ENCODE measurements around the gene ATF6B.

Gene ATF6B

GRCh38 chr6:32149092-32149755 is 21.2 kb upstream of the ATF6B start:
- Histone ChIP-seq H3K9ac (ENCODE audit: low read length) (no peak overlapping the region), H3K4me1 (ENCODE audit: low read length) (no peaks in the 10 kb centered on the region), H3K36me3 (replicated peaks; ENCODE audit: insufficient read depth, low read length) (no peaks in the 10 kb centered on the region), H3K4me3 (ENCODE audit: low read length) (no peak overlapping the region), H3K27me3 (replicated peaks; ENCODE audit: insufficient read depth, low read length) (peaks cover 92% of the 10 kb centered on the region), H3K4me2 (ENCODE audit: low read depth, low read length) (no peak overlapping the region), H3F3A (ENCODE audit: insufficient read depth, low read length) (no peaks in the 10 kb centered on the region), H4K20me1 (ENCODE audit: insufficient read depth, low read length) (no peaks in the 10 kb centered on the region), H3K79me2 (ENCODE audit: low read length) (no peaks in the 10 kb centered on the region), H3K9me2 (replicated peaks; ENCODE audit: insufficient read depth, low read length) (no peaks in the 10 kb centered on the region), H3K9me3 (replicated peaks; ENCODE audit: insufficient read depth, low read length) (no peaks in the 10 kb centered on the region), H2AFZ (ENCODE audit: low read length) (no peak overlapping the region), H3K27ac (ENCODE audit: low read length) (no peak overlapping the region)
- no peak for DNase-seq
- TF ChIP-seq EZH2phosphoT487 (IDR thresholded peaks at IDR 0.05; ENCODE audit: low read length) (no peak), CTCF (IDR thresholded peaks at IDR 0.05; ENCODE audit: low read length) (no peak), EZH2 (optimal IDR thresholded peaks at IDR 0.05; ENCODE audit: low read depth, low read length) (no peak)

- no peak for DNase-seq
- Histone ChIP-seq H3K9ac (ENCODE audit: low read length) (no peak overlapping the region), H3K36me3 (replicated peaks; ENCODE audit: insufficient read depth, low read length) (no peaks in the 10 kb centered on the region), H3K9me2 (replicated peaks; ENCODE audit: insufficient read depth, low read length) (no peaks in the 10 kb centered on the region), H3K4me2 (ENCODE audit: low read depth, low read length) (no peak overlapping the region), H3K79me2 (ENCODE audit: low read length) (no peaks in the 10 kb centered on the region), H4K20me1 (ENCODE audit: insufficient read depth, low read length) (no peaks in the 10 kb centered on the region), H2AFZ (ENCODE audit: low read length) (no peak overlapping the region), H3K4me3 (ENCODE audit: low read length) (no peak overlapping the region), H3K4me1 (ENCODE audit: low read length) (no peaks in the 10 kb centered on the region), H3K9me3 (replicated peaks; ENCODE audit: insufficient read depth, low read length) (no peaks in the 10 kb centered on the region), H3K27ac (ENCODE audit: low read length) (no peak overlapping the region), H3F3A (ENCODE audit: insufficient read depth, low read length) (no peaks in the 10 kb centered on the region), H3K27me3 (replicated peaks; ENCODE audit: insufficient read depth, low read length) (peaks cover 91% of the 10 kb centered on the region)
- TF ChIP-seq EZH2phosphoT487 (IDR thresholded peaks at IDR 0.05; ENCODE audit: low read length) (no peak), EZH2 (optimal IDR thresholded peaks at IDR 0.05; ENCODE audit: low read depth, low read length) (peak; percentile 24), CTCF (IDR thresholded peaks at IDR 0.05; ENCODE audit: low read length) (no peak)
Measured at GRCh38 chr6:32148289-32149091, 20.4 kb upstream of the ATF6B start.

- no peaks in the 10 kb centered on the region for H3K9me2 ChIP-seq (replicated peaks; ENCODE audit: insufficient read depth, low read length)
- no peaks in the 10 kb centered on the region for H3K79me2 ChIP-seq (ENCODE audit: low read length)
- H2AFZ ChIP-seq (ENCODE audit: low read length): no peak overlapping the region
- no peaks in the 10 kb centered on the region for H3K36me3 ChIP-seq (replicated peaks; ENCODE audit: insufficient read depth, low read length)
- no peak overlapping the region for H3K27ac ChIP-seq (ENCODE audit: low read length)
- DNase-seq: no peak
- H3F3A ChIP-seq (ENCODE audit: insufficient read depth, low read length): no peaks in the 10 kb centered on the region
- H3K27me3 ChIP-seq (replicated peaks; ENCODE audit: insufficient read depth, low read length): peaks cover 83% of the 10 kb centered on the region
- TF ChIP-seq EZH2 (optimal IDR thresholded peaks at IDR 0.05; ENCODE audit: low read depth, low read length) (no peak), EZH2phosphoT487 (IDR thresholded peaks at IDR 0.05; ENCODE audit: low read length) (no peak), CTCF (IDR thresholded peaks at IDR 0.05; ENCODE audit: low read length) (no peak)
- no peaks in the 10 kb centered on the region for H3K9me3 ChIP-seq (replicated peaks; ENCODE audit: insufficient read depth, low read length)
- no peak overlapping the region for H3K9ac ChIP-seq (ENCODE audit: low read length)
- H4K20me1 ChIP-seq (ENCODE audit: insufficient read depth, low read length): no peaks in the 10 kb centered on the region
- no peak overlapping the region for H3K4me3 ChIP-seq (ENCODE audit: low read length)
- H3K4me1 ChIP-seq (ENCODE audit: low read length): no peaks in the 10 kb centered on the region
- H3K4me2 ChIP-seq (ENCODE audit: low read depth, low read length): no peak overlapping the region
Measured at GRCh38 chr6:32147401-32148132, 19.5 kb upstream of the ATF6B start.

Data from MM.1S (cell line).